Stimulated activated CD8-positive, alpha-beta memory T cell treated with anti-CD3 and anti-CD28 coated beads, Interleukin-15, amount 100 ng/mL, for 4 hours (primary cell): ENCODE results near the gene PLCL1.

Experiments used
- DNase-seq, 2 donors: peaks; one replicate each; pipeline ENCODE4 v3.0.0-alpha.2; 2020; ENCODE audit warnings: low read depth in 2 of 2

The PLCL1 gene

DNA sequence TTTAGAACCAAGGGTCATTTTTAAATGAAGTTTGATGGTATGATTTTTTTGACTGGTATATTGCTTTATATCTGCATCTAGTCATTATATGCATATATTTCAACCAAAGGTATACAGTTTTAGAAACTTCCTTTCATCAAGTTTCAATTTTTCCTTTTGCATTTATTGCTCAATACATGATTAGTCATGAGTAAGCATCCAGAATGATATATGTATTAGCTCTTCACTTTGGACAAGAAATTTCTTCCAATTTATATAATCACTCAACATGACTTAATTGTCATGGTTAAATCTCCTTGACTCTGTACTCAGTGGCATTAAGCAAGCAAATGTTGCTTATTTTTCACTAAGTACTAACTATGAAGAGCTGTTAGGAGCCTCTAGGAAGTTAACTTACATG is 123.6 kb downstream of the PLCL1 start:
- no peak for DNase-seq

DNA sequence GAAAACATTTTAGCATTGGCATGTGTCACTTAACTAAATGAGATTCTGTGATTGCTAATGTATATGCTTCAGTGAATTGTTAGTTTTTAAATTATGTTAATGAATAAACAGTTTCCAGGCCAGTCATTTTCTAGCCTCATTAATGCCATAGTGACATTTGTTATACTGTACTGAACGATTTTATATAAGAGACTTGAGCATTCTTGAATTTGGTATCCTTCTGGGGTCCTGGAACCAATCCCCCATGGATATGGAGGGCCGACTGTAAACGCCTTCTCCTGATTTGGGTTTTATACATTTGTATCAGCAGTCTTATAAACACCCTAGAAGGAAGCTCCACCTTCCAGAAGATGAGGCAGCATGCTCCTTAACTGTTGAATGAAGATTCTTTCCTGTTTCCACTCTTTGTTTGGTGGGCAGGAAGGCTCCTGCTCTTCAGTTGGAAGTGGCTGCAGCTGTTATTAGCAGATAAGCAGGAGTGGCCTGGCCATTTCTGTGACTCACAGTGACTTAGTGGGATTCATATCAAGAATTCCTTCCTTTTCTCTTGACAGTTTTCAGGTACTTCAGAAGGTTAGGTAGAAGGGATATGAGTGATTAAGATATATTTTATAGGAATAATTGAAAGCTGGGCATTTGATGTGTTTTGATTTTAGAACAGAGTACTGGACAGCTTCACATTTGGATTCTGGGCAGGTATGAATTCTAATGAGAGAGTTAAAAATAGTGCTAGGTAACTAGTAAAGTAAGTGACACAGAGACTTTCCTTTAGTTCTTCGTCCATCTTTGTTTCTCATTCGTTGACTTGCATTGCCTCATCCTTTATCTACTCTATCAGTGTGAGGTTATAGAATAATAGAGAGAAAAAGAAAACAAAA is 124.9 kb downstream of the PLCL1 start:
- DNase-seq = no peak

DNA sequence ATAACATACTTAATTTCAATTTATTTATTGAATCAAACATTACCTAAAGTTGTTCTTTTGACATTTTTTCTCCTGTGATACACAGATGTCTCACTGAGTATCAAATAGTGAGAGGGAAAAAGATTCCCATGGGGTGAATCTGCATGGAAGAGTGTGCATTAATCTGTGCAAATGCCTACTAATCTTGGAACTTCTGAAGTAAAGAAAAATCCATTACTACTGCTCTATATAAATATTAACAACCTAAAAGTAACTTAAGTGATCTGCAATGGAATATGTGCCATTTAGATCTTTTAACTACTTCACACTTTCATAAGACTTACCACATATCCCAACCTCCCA is 125.5 kb downstream of the PLCL1 start:
- DNase-seq = no peak

DNA sequence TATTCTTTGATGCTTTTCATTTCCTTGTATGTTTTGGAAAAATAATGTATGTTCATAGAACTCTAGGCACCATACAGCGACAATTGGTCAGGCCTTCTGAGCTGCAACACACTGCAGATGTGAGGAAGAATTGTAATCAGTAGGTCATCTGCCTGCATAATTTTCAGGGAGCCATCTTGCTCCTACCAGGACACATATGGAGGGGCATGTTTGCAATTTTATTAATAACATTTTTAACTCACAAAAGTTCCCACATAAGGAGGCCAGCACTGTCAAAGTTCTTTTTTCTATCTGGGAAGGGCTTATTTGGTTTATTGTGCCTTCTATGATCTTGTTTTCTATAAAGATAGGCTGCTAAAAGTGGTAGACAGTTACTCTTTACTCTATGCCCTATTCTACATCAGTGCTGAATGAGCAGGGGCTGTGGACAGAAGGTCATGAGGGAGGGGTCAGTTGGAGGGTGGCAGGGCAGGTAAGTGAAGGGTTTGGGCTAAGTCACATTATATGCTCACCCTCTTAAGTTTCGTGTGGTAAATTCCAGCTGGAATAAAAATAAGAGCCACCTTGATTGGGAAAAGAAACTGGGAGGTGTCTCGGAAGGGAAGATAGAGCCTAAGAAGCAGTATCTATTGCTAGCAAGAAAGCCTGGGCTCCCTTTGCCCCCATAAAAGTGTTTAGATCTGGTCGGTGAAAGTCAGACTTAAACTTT is 126.3 kb downstream of the PLCL1 start:
- DNase-seq = no peak

DNA sequence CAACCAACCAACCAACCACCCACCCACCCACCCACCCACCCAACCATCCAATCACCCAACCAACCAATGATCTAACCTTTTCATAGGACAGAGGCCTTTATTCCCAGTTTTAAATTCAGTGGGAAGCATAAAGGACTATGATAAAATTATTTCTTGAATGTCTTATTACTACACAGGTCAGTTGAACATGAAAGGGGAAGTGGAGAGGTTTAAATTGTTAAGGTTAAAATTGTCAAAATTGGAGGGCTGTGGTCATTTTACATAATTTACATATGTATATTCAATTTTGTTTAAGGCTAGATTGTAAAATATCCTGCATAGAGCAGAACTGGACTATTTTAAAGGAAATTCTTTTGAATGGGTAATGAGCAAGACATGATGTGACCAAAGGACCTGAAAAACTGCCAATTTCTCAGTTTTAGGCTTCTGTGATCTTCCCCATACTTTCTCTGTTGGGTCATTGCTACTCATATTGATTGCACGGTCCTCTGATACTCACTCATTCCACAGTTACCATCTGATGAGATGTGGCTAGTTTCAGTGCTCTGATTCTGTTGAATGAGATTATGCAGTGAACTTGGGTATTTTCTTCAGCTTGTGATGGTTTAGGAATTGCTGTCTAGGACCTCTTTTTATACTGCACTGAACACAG is 127.4 kb downstream of the PLCL1 start:
- DNase-seq = no peak

DNA sequence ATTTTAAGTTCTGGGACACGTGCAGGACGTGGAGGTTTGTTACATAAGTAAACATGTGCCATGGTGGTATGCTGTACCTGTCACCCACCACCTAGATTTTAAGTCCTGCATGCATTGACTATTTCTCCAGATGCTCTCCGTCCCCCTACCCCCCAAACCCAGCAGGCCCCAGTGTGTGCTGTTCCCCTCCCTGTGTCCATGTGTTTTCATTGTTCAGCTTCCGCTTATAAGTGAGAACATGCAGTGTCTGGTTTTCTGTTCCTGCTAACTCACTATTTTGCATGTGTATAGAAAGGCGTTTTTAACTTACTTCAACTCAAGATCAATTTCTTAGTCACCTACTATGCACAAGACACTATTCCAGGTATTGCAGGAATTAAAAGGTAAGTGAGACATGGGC is 128.0 kb downstream of the PLCL1 start:
- no peak for DNase-seq

DNA sequence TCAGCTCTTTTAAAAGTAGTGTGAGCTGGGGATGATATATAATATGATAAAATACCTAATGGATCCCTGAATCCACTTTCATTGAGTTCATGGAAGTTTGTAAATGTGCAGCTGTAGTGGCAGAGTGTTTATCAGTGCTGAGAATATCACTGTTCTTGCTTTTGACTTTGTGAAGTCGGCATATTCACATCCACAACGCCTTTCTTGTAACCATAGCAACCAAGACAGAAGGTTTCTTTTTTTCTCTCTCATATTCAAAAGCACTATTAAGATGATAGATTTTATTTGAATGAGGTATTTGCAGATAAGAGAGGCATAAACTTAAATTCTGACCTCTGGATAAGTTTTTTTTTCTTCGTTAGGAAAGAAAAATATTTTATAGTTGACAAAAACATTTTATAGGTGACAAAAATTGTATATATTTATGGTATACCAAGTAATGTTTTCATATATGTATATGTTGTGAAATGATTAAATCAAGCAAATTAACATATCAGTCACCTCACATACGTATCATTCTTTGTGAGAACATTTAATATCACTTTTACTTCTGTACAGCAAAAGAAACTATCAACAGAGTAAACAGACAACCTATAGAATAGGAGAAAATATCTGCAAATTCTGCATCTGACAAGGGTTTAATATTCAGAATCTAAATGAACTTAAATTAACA is 130.0 kb downstream of the PLCL1 start:
- DNase-seq = no peak

DNA sequence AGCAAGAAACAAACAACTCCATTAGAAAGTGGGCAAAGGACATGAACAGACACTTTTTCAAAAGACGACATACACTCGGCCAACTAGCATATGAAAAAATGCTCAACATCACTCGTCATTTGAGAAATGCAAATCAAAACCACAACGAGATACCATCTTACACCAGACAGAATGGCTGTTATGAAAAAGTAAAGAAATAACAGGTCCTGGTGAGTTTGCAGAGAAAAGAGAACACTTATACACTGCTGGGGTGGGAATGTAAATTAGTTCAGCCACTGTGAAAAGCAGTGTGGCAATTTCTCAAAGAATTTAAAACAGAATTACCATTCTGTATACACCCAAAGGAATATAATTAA is 130.5 kb downstream of the PLCL1 start:
- no peak for DNase-seq

DNA sequence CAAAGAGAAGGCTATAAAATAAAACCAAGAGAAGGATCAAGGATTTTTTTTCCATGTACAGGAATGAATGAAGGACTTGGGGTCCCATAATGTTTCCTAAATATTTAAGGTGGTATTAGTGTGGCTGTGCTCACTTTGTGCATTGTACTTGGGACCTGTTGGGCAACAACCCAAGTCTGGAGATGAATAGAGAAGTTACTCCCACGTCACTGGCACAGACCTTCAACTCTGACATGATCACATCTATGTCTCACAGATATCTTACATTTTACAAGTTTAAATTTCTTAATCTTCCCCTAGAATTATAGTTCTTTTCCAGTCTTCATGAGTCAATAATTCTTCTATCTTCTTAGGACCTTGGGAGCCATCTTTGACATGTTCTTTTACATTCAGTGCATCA is 133.4 kb downstream of the PLCL1 start:
- no peak for DNase-seq

DNA sequence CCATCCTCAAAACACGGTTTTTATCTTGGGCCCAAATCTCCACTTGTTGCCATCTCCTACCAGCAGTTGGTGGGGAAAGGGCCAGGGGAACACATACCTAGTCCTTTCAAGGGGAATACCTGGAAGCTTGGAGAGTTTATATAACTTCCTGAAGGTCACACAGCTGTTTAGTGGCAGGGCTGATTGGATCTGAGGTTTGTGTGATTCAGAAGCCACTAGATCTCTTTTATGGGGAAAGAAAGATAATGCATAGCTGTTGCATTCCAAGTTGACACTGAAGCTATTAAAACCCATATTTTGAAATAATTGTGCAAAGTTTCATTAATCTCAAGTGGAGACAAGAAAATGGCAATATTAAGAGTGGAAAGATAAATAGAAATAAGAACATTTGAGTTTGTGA is 134.2 kb downstream of the PLCL1 start:
- DNase-seq = no peak

DNA sequence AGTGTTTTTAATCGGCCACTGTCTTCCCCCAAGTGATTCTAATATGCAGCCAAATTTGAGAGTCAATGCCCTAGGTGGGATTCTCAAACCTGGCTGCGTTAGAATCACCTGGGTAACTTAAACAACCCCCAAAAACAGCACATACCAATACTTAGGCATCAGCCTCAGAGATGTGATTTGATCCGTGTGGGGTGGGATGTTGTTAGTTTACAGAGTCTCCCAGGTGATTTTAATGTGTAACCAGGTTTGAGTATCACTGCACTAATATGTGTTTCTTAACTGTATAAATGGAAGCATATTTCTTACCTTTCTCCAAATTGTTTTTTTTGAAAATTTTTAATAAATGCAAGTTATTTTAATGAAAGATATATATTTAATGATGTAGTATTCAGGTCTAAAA is 135.4 kb downstream of the PLCL1 start:
- no peak for DNase-seq

DNA sequence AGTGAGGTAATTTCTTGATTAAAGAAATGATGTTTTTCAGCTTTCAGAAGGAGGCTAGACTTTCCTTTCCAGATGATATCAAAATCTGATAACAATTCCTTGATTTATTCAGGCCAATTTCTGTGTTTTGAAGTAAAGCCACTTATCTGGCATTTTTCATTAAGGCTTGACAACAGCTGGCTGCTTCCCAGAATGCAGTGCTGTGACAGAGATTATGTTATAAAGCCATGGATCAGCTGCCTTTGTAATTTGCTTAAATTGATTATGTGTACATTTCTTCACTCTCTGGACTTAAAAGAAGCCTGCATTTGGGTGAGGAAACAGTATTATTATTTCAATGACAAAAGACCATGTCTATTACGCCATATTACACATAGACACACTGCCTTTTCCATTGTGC is 136.0 kb downstream of the PLCL1 start:
- no peak for DNase-seq

DNA sequence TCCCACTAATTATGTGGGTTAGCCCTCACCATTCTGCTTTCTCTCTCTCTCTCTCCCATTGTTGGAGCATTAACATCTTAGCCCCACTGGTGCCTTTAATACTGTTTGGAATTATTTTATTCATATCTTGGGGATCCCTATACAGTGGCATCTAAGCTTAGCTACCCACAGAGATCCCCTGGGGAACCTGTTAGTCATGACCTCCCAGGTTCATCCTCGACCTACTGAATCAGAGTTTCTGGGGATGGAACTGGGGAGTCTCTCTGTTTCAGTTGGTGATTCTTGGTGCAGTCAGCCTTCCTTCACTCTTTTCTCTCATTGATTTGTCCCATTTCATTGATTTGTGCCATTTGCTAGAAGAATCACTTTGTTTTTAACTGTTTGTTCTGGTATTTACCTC is 137.3 kb downstream of the PLCL1 start:
- no peak for DNase-seq

DNA sequence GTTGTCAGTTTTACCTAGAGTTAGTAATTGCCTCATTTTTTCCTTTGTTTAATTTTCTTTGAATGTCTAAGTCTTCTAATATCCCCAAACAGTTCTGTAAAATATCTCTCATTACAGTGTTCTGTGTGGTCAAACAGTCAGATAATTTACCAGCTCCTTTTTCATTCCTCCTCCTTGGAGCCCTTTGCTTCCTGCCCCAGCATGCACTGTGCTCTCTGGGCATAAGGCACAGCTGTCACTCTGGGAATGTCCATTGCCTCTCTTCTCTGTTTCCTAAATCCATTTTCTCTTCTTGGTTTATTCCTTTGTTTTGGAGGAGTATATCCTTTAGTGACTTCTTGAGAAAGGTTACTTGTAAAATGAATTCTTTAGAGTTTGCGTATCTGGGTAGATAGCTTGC is 139.3 kb downstream of the PLCL1 start:
- no peak for DNase-seq

DNA sequence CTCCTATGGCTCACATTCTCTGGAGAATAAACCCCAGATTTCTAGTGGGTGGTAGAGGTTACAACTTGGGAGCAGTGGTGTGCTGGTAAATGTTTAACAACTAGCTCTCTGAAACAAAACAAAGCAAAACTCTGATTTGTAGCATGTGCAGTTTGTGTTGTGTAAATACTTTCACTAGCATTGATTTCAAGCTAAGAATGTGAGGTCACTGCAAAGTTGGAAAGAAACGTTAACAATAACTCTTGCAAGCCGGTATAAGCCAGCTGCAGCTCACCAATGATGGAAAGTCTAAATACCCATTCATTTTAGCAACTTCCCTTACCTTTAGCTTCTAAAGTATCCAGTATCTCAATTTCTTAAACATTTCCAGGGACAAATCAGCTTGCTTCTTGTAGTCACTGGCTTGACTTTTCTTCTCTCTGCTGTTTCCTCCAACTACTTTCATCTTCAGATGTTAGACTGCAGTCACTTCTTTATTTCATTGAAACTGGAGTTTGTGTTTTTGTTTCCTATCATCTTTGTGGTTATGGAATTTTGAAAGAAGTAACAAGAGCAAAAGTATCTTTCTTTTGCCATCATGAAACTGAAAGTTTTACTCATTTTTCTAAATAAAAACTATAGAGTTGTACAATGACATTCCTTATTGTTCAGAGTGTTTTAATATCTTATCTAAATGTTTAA is 140.2 kb downstream of the PLCL1 start:
- no peak for DNase-seq

DNA sequence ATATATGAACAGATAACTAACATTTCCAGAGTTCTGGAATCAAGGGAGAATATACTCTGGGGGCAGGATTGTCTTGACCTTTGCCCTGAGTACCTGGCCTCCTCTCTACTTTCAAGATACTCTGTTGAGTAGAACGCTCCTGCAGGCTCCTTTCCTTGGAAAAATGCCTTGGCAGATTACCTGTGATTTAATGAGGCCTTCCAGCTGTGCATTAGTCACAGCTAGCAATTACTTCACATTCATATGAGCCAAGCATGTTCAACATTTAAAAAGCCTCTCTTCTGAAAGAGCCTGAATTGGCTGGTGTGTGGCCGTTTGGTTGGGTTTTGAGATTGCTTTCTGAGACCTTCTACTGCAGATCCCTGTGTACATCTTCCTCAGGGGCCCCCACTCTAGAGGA is 142.2 kb downstream of the PLCL1 start:
- DNase-seq = no peak

DNA sequence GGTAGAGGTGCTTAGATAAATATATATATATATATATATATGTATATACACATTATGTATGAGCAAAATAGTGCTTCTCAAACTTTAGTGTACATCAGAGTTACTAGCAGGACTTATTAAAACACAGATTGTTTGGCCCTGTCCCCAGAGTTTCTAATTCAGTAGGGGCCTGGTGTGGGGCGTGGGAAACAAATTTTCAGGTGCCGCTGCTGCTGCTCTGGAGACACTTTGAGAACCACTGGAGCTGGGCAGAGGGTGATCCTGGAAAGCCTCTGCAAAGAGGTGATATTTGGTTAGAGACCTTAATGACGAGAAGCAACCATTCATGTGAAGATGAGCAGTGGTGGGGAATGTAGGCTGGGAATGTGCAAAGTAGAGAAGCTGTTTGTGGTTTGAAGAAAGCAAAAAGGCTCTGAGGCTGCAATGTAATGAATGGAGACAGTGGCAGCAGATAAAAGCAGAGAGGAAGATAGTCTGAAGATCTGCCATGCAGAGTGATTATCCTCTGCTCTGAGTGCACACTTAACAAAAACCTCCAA is 142.9 kb downstream of the PLCL1 start:
- no peak for DNase-seq

DNA sequence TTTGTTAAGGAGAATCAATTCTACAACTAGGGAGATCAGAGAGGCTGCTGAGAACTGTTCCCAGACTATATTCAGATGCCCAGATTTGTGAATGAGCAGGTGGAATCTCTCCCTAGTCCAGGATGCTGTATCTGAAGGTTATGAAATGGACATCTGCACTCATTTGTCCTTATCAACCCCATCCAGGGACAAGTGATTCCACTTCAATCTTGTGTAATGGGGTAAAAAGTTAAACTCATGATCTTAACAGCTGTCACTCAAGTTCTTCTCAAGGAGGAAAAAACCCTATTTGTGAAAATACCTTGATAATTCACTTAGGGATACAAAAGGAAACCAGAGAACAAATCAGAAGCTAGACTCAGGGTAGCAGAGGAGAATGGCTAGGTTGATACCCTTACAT is 144.8 kb downstream of the PLCL1 start:
- no peak for DNase-seq

DNA sequence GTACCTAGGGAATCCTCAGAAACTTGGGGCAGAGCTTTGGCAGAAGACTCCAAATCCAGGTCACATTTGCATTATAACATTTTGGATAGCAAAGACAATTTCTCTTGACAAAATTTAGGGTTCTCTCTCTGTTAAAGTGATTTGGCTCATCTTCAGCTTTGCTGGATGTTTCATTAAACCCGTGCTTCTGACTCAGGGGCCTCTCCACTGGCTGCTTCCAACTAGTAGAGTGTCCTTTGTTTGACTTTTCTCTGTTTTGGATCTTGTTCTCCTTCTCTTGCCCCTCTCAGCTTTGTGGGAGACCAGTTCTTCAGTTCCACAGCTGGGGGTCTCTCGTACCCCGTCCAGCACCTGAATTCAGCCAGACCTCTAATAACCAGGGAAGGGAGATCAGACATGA is 145.6 kb downstream of the PLCL1 start:
- no peak for DNase-seq

DNA sequence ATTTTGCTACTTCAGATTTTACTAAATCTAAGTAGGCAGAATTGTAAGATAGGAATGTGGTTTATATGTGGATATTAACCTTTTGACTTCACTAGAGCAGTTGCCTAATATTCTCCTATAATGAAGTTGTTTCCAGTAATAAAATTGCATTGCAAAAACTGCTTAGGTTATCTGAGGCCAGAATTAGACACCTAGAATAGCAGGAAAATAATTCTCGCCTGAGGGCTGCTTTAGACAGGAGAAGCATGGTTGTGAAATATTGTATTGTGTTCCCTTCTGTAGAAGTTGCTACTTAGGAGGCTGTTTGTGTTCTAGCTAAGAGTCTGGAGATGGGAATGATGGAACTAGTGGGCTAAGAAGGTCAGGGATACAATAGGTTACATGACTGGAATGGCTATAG is 146.3 kb downstream of the PLCL1 start:
- DNase-seq = no peak

DNA sequence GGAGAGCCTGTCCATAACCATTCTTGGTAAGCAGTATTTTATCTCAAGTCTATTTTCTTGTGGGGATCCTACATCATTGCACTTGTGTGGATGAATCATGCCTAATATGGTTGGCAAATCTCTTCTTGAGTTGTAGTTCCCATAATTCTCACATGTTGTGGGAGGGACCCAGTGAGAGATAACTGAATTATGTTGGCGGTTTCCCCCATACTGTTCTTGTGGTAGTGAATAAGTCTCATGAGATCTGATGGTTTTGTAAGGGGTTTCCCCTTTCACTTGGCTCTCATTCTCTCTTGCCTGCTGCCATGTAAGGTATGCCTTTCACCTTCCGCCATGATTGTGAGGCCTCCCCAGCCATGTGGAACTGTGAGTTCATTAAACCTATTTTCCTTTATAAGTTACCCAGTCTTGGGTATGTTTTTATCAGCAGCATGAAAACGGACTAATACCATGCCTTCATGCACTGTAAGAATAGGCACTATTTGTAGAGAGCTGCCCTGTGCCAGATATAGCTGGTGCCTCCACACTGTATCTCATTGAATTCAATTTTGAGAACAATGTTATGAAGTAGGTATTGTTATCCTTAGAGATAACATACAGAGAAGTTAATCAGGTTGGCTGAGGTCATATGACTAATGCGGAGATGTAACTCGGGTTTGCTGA is 148.3 kb downstream of the PLCL1 start:
- no peak for DNase-seq
